ENCODE measurements around the gene KAZN.

The KAZN gene

GRCh38 chr1:15154480-15155036 lies 556.1 kb downstream of the KAZN start:
- no peak for DNase-seq

GRCh38 chr1:15155191-15155590 lies 556.7 kb downstream of the KAZN start:
- no peak for DNase-seq

GRCh38 chr1:15155888-15156741 lies 557.6 kb downstream of the KAZN start:
- DNase-seq, result no peak

GRCh38 chr1:15156807-15157380 lies 558.4 kb downstream of the KAZN start:
- DNase-seq, result no peak

GRCh38 chr1:15157524-15158399 lies 559.3 kb downstream of the KAZN start:
- no peak for DNase-seq

GRCh38 chr1:15158506-15159165 lies 560.2 kb downstream of the KAZN start:
- no peak for DNase-seq

- DNase-seq, result no peak
Measured at GRCh38 chr1:15159166-15159555, 560.7 kb downstream of the KAZN start.

- DNase-seq, result no peak
Measured at GRCh38 chr1:15160626-15161025, 562.1 kb downstream of the KAZN start.

GRCh38 chr1:15167386-15167785 lies 568.9 kb downstream of the KAZN start:
- DNase-seq, result no peak

Data from stimulated activated naive CD4-positive, alpha-beta T cell (primary cell).